ENCODE data around the gene TNS1.

- no peak for TF ChIP-seq POLR2A (IDR thresholded peaks at IDR 0.05)
- no peak for TF ChIP-seq CTCF (IDR thresholded peaks at IDR 0.05)
These were observed 30.4 kb upstream of the TNS1 start for GRCh38 chr2:218033208-218033589.

Data from tibial nerve (tissue), 3 donors.